CD4-positive, alpha-beta memory T cell (primary cell): ENCODE measurements around the gene OR10Z1. TPM values are rescaled to one million over a fixed set of nuclear protein-coding genes. Genes with fewer than 3 reads are reported as not detected.
A peak's percentile ranks its signal among the peaks of the same experiment; 100 is the strongest.

Experiments used
- CTCF ChIA-PET: fragments of 350-600 bp; sonication (Branson Sonifier 250); formaldehyde crosslinking; loops from one replicate; lab custom pipeline; 2021; ENCODE audit warnings: inconsistent platforms; ENCODE audit not compliant: partially characterized antibody; lab: Charles Lee
- POLR2A ChIA-PET: fragments of 350-600 bp; sonication (Branson Sonifier 250); formaldehyde crosslinking; loops from one replicate; lab custom pipeline; 2021; ENCODE audit not compliant: partially characterized antibody; lab: Charles Lee
- DNase-seq, 5 donors: peaks; one replicate each; pipeline versions ENCODE4 v3.0.0 to v3.0.0-alpha.2; 2020 to 2022; ENCODE audit warnings: mixed read lengths in 1 of 5
- H3K27ac ChIP-seq: one replicate; pipeline ENCODE4 v1.7.0; 2013; ENCODE audit warnings: low read depth, low read length
- H3K27me3 ChIP-seq: 2 replicates; pipeline ENCODE4 v1.7.0; 2013; ENCODE audit warnings: mild to moderate bottlenecking, low read length, moderate library complexity; ENCODE audit not compliant: insufficient read depth
- H3K36me3 ChIP-seq: 2 replicates; pipeline ENCODE4 v1.7.0; 2013; ENCODE audit warnings: mild to moderate bottlenecking, low read length, moderate library complexity; ENCODE audit not compliant: insufficient read depth
- H3K4me1 ChIP-seq: 2 replicates; pipeline ENCODE4 v1.7.0; 2013; ENCODE audit warnings: mild to moderate bottlenecking, low read length, moderate library complexity; ENCODE audit not compliant: insufficient read depth
- H3K4me3 ChIP-seq, 2 donors: one replicate each; pipeline ENCODE4 v1.7.0; 2013; ENCODE audit warnings: low read length in 2 of 2, mild to moderate bottlenecking in 1 of 2
- H3K9me3 ChIP-seq, 2 donors: one replicate each; pipeline ENCODE4 v1.7.0; 2013; ENCODE audit warnings: low read length in 2 of 2, control low read depth in 1 of 2; ENCODE audit not compliant: control insufficient read depth in 1 of 2
- H3K27ac Mint-ChIP-seq, 7 donors: one replicate each; pipeline ENCODE4 v1.8.0; 2020 to 2021; ENCODE audit warnings: mixed read lengths in 7 of 7, mild to moderate bottlenecking in 6 of 7, inconsistent platforms in 3 of 7, moderate library complexity in 3 of 7
- H3K27me3 Mint-ChIP-seq, 2 donors: one replicate each; pipeline ENCODE4 v1.8.0; 2020 to 2021; ENCODE audit warnings: mixed read lengths in 2 of 2
- H3K36me3 Mint-ChIP-seq, 2 donors: one replicate each; pipeline ENCODE4 v1.8.0; 2020 to 2021; ENCODE audit warnings: mixed read lengths in 2 of 2, inconsistent platforms in 1 of 2, mild to moderate bottlenecking in 1 of 2
- H3K4me1 Mint-ChIP-seq, 4 donors: one replicate each; pipeline ENCODE4 v1.8.0; 2020 to 2021; ENCODE audit warnings: mixed read lengths in 4 of 4, mild to moderate bottlenecking in 1 of 4
- H3K4me3 Mint-ChIP-seq, 8 donors: one replicate each; pipeline ENCODE4 v1.8.0; 2020 to 2021; ENCODE audit warnings: mixed read lengths in 8 of 8, mild to moderate bottlenecking in 7 of 8, moderate library complexity in 6 of 8, inconsistent platforms in 3 of 8
- H3K9me3 Mint-ChIP-seq, 8 donors: one replicate each; pipeline ENCODE4 v1.8.0; 2020 to 2021; ENCODE audit warnings: mixed read lengths in 8 of 8, mild to moderate bottlenecking in 5 of 8, inconsistent platforms in 3 of 8, moderate library complexity in 1 of 8
- intact Hi-C: fragments of 100-400 bp; cut with micrococcal nuclease; formaldehyde crosslinking; loops from one replicate; pipeline ENCODE4 v1.15.1; 2023
- polyA plus RNA-seq, 2 donors: library from polyadenylated mRNA; unstranded; fragments of 300-500 nt; fragmentation: Illumina TruSeq; gene quantifications; one replicate each; pipeline ENCODE4 v1.2.3, GENCODE V29; 2021
- total RNA-seq, 2 experiments: library from RNA; stranded (reverse); gene quantifications; one replicate each; pipeline ENCODE4 v1.2.3, GENCODE V29; 2021

Gene OR10Z1
- total and polyA plus RNA-seq, 4 experiments from 2014 or later: not detected

DNA sequence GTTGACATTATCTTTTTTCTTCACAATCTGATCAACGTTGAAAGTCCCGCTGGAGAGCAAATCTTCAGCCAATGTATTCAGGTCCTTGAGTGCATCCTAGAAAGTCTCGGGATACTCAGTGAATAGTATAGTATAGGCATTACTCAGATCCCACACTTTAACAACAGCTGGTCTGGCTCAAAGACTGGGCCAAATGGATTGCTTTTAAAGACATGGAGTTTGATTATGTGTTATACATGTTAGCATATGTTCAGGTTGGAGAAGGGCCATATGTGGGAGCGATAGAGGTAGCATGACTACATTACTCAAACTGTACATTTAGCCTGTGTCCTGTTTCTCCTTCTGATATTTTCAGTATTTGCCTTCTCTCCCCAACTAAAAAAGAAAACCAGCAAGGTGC, 33.1 kb downstream of the OR10Z1 start:
- no peak overlapping the region for H3K4me3 ChIP-seq
- no peaks in the 10 kb centered on the region for H3K9me3 ChIP-seq
- Mint-ChIP-seq H3K27ac (no peak overlapping the region), H3K36me3 (no peaks in the 10 kb centered on the region), H3K4me1 (no peaks in the 10 kb centered on the region), H3K9me3 (peaks cover 0 to 3% (median 0%) of the 10 kb centered on the region in 8 donors), H3K27me3 (peaks cover 2 to 6% of the 10 kb centered on the region in 2 donors), H3K4me3 (no peak overlapping the region)
- intact Hi-C loops: no loop called here
- no peak for DNase-seq
- no peaks in the 10 kb centered on the region for H3K36me3 ChIP-seq
- no peaks in the 10 kb centered on the region for H3K4me1 ChIP-seq
- H3K27ac ChIP-seq: no peak overlapping the region
- CTCF ChIA-PET: no interaction called here
- POLR2A ChIA-PET: no interaction called here
- H3K27me3 ChIP-seq: no peaks in the 10 kb centered on the region

- no peaks in the 10 kb centered on the region for H3K4me1 Mint-ChIP-seq
- DNase-seq: no peak
- no peaks in the 10 kb centered on the region for H3K36me3 Mint-ChIP-seq
- Histone ChIP-seq H3K4me1 (no peaks in the 10 kb centered on the region), H3K9me3 (no peaks in the 10 kb centered on the region), H3K27ac (no peak overlapping the region), H3K36me3 (no peaks in the 10 kb centered on the region), H3K4me3 (no peak overlapping the region), H3K27me3 (no peaks in the 10 kb centered on the region)
- peaks cover 2 to 6% of the 10 kb centered on the region in 2 donors for H3K27me3 Mint-ChIP-seq
- CTCF ChIA-PET: no interaction called here
- POLR2A ChIA-PET: no interaction called here
- no peak overlapping the region for H3K4me3 Mint-ChIP-seq
- intact Hi-C loops: no loop called here
- no peak overlapping the region for H3K27ac Mint-ChIP-seq
- peaks cover 0 to 3% (median 0%) of the 10 kb centered on the region in 8 donors for H3K9me3 Mint-ChIP-seq
Measured at GRCh38 chr1:158638904-158639303, 33.8 kb downstream of the OR10Z1 start.

DNA sequence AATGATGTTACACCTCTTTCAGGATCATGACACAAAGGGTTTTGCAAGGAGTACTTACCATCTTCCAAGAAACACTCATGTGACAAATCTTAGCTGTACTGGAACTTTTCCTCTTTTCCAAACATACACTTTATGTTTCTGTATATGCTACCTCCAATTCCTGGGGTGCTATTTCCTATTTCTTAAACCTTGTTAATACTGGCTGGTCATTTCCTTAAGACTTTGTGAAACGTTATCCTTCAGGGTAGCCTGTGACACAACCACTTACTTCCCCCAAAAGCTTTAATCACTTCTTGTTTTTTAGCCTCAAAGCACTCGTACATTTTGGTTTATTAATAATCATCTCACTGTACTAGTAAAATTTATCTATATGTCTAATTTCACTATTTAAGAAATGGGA, 39.4 kb downstream of the OR10Z1 start:
- H3K36me3 ChIP-seq: no peaks in the 10 kb centered on the region
- no peak overlapping the region for H3K27ac ChIP-seq
- POLR2A ChIA-PET: no interaction called here

GRCh38 chr1:158646465-158646864, 41.4 kb downstream of the OR10Z1 start:
- intact Hi-C loops: no loop called here
- POLR2A ChIA-PET: no interaction called here
- peaks cover 0 to 2% of the 10 kb centered on the region in 2 donors for H3K27me3 Mint-ChIP-seq
- H3K27me3 ChIP-seq: no peaks in the 10 kb centered on the region
- peaks cover 11 to 21% (median 16%) of the 10 kb centered on the region in 4 donors for H3K4me1 Mint-ChIP-seq
- H3K27ac Mint-ChIP-seq: peak overlapping the region in 3 of 7 donors; percentile 23 to 80 (median 44)
- H3K9me3 ChIP-seq: no peaks in the 10 kb centered on the region
- H3K36me3 ChIP-seq: no peaks in the 10 kb centered on the region
- DNase-seq: no peak
- no peak overlapping the region for H3K4me3 ChIP-seq
- H3K4me1 ChIP-seq: peaks cover 11% of the 10 kb centered on the region
- no peak overlapping the region for H3K27ac ChIP-seq
- H3K9me3 Mint-ChIP-seq: no peaks in the 10 kb centered on the region
- CTCF ChIA-PET: no interaction called here
- no peaks in the 10 kb centered on the region for H3K36me3 Mint-ChIP-seq
- H3K4me3 Mint-ChIP-seq: peak overlapping the region in 6 of 8 donors; percentile 22 to 77 (median 48)

More for the DNA sequence above, 39.4 kb downstream of the OR10Z1 start:
- Mint-ChIP-seq H3K4me3 (no peak overlapping the region), H3K4me1 (peaks cover 11 to 21% (median 16%) of the 10 kb centered on the region in 4 donors), H3K9me3 (peaks cover 0 to 2% (median 0%) of the 10 kb centered on the region in 8 donors), H3K27ac (no peak overlapping the region), H3K36me3 (no peaks in the 10 kb centered on the region), H3K27me3 (peaks cover 2 to 6% of the 10 kb centered on the region in 2 donors)
- Histone ChIP-seq H3K27me3 (no peaks in the 10 kb centered on the region), H3K9me3 (no peaks in the 10 kb centered on the region), H3K4me3 (no peak overlapping the region), H3K4me1 (peaks cover 11% of the 10 kb centered on the region)
- CTCF ChIA-PET: no interaction called here
- intact Hi-C loops: no loop called here
- no peak for DNase-seq

DNA sequence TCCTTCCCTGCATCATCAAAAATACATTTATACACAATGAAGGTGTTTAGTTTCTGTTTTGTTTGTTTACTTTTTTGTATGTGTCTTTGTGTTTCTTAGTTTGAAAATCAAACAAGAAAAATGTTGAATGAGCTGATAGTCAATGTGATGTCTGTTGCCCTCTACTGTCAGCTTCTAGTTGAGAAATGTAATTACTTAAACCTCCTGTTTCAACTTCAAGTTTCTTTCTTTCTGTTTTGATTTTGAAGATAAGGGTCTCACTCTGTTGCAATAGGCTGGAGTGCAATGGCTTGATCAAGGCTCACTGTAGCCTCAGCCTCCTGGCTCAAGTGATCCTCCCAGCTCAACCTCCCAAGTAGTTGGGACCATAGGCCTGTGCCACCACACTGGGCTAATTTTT, 44.0 kb downstream of the OR10Z1 start:
- Mint-ChIP-seq H3K4me3 (no peak overlapping the region), H3K27ac (no peak overlapping the region), H3K4me1 (peaks cover 14 to 25% (median 20%) of the 10 kb centered on the region in 4 donors), H3K27me3 (peaks cover 1 to 4% of the 10 kb centered on the region in 2 donors), H3K9me3 (no peaks in the 10 kb centered on the region), H3K36me3 (no peaks in the 10 kb centered on the region)
- no peak overlapping the region for H3K27ac ChIP-seq
- ChIA-PET CTCF (no interaction called here), POLR2A (no interaction called here)
- intact Hi-C loops: no loop called here
- no peak for DNase-seq
- no peaks in the 10 kb centered on the region for H3K36me3 ChIP-seq
- no peaks in the 10 kb centered on the region for H3K27me3 ChIP-seq
- H3K4me3 ChIP-seq: no peak overlapping the region
- H3K4me1 ChIP-seq: peaks cover 11% of the 10 kb centered on the region
- H3K9me3 ChIP-seq: no peaks in the 10 kb centered on the region

GRCh38 chr1:158652721-158653334, 47.8 kb downstream of the OR10Z1 start:
- Mint-ChIP-seq H3K4me3 (peak overlapping the region in 4 of 8 donors; percentile 4 to 22 (median 16)), H3K36me3 (no peaks in the 10 kb centered on the region), H3K27ac (peak overlapping the region in 1 of 7 donors; percentile 20), H3K9me3 (no peaks in the 10 kb centered on the region), H3K4me1 (peaks cover 4 to 8% (median 6%) of the 10 kb centered on the region in 4 donors), H3K27me3 (peaks cover 1 to 2% of the 10 kb centered on the region in 2 donors)
- no peaks in the 10 kb centered on the region for H3K27me3 ChIP-seq
- CTCF ChIA-PET: interaction anchor here (1.5 kb wide), 1 partner anchor 449 kb away, joined by 3 read pairs; no protein-coding TSS in a partner anchor
- intact Hi-C loops: no loop called here
- H3K27ac ChIP-seq: no peak overlapping the region
- no peak for DNase-seq
- no peaks in the 10 kb centered on the region for H3K4me1 ChIP-seq
- no peaks in the 10 kb centered on the region for H3K9me3 ChIP-seq
- POLR2A ChIA-PET: no interaction called here
- H3K36me3 ChIP-seq: no peaks in the 10 kb centered on the region
- H3K4me3 ChIP-seq: no peak overlapping the region

DNA sequence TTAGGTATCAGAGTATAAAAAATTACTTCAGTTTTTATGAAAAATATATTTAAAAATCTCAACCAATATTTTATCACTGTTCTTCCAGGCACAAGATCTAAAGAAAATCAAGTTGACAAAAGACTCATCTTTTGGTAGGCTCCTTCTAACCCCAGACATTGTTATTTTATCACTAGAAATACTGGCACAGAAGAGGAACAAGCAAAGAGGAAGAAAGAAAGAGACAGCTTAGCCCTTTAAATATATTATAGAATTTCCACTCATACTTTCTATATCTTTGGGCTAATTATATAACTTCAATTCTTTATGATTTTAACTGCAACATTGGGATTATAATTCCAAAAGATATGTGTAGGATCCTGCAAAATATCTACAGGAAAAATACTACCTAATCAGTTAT, 49.0 kb downstream of the OR10Z1 start:
- H3K27me3 Mint-ChIP-seq: peaks cover 2 to 3% of the 10 kb centered on the region in 2 donors
- peaks cover 0 to 2% (median 0%) of the 10 kb centered on the region in 8 donors for H3K9me3 Mint-ChIP-seq
- Histone ChIP-seq H3K4me1 (no peaks in the 10 kb centered on the region), H3K4me3 (no peak overlapping the region), H3K27me3 (no peaks in the 10 kb centered on the region), H3K9me3 (no peaks in the 10 kb centered on the region), H3K27ac (no peak overlapping the region), H3K36me3 (no peaks in the 10 kb centered on the region)
- intact Hi-C loops: no loop called here
- H3K4me3 Mint-ChIP-seq: no peak overlapping the region
- CTCF ChIA-PET: no interaction called here
- POLR2A ChIA-PET: no interaction called here
- no peak overlapping the region for H3K27ac Mint-ChIP-seq
- H3K4me1 Mint-ChIP-seq: peaks cover 4 to 8% (median 6%) of the 10 kb centered on the region in 4 donors
- DNase-seq: no peak
- H3K36me3 Mint-ChIP-seq: no peaks in the 10 kb centered on the region
